ENCODE measurements around the gene ATIC. TPM values are rescaled to one million over a fixed set of nuclear protein-coding genes. Genes with fewer than 3 reads are reported as not detected.

ATIC gene
- polyA plus RNA-seq, 1 donor from 2014 or later = 9.5 TPM

- no peaks in the 10 kb centered on the region for H3K36me3 ChIP-seq (ENCODE audit: insufficient read depth, low read length)
- no peaks in the 10 kb centered on the region for H3K9me2 ChIP-seq (ENCODE audit: insufficient read depth, low read length)
- no peak overlapping the region for H3K27ac ChIP-seq (ENCODE audit: low read length)
- H3K9ac ChIP-seq (ENCODE audit: low read length) = no peak overlapping the region
- no peaks in the 10 kb centered on the region for H3K27me3 ChIP-seq (ENCODE audit: insufficient read depth, low read depth, low read length)
- no peak overlapping the region for H2AFZ ChIP-seq (ENCODE audit: low read depth, low read length)
- no peaks in the 10 kb centered on the region for H4K20me1 ChIP-seq (ENCODE audit: insufficient read depth)
- no peaks in the 10 kb centered on the region for H3K9me3 ChIP-seq (ENCODE audit: low read length)
- no peaks in the 10 kb centered on the region for H3F3A ChIP-seq (ENCODE audit: insufficient read depth, low read length, poor library complexity, severe bottlenecking)
- H3K4me3 ChIP-seq (ENCODE audit: low read length) = no peak overlapping the region
- no peaks in the 10 kb centered on the region for H3K79me2 ChIP-seq (replicated peaks; ENCODE audit: insufficient read depth, low read length)
- H3K4me2 ChIP-seq (ENCODE audit: low read length) = no peak overlapping the region
- TF ChIP-seq REST (IDR thresholded peaks at IDR 0.05; ENCODE audit: borderline replicate concordance) = no peak
- no peak for TF ChIP-seq SMC3 (conservative IDR thresholded peaks at IDR 0.05; ENCODE audit: poor library complexity)
- TF ChIP-seq EZH2 (IDR thresholded peaks at IDR 0.05; ENCODE audit: borderline replicate concordance, insufficient read depth, low read length, poor library complexity, severe bottlenecking) = no peak
- TF ChIP-seq CTCF (IDR thresholded peaks at IDR 0.05; ENCODE audit: poor library complexity, severe bottlenecking) = no peak
- TF ChIP-seq MXI1 (conservative IDR thresholded peaks at IDR 0.05; ENCODE audit: poor library complexity, severe bottlenecking) = no peak
- no peak for TF ChIP-seq EP300 (conservative IDR thresholded peaks at IDR 0.05; ENCODE audit: poor library complexity, severe bottlenecking)
- no peak for TF ChIP-seq POLR2AphosphoS5 (IDR thresholded peaks at IDR 0.05)
- TF ChIP-seq RAD21 (conservative IDR thresholded peaks at IDR 0.05) = no peak
- TF ChIP-seq TAF1 (IDR thresholded peaks at IDR 0.05; ENCODE audit: low read depth) = no peak
Observed at GRCh38 chr2:215360596-215360995, 48.7 kb downstream of the ATIC start.

- Histone ChIP-seq H2AFZ (ENCODE audit: low read depth, low read length) (no peak overlapping the region), H3K9me3 (ENCODE audit: low read length) (no peaks in the 10 kb centered on the region), H3K4me2 (ENCODE audit: low read length) (no peak overlapping the region), H4K20me1 (ENCODE audit: insufficient read depth) (no peaks in the 10 kb centered on the region), H3K9me2 (ENCODE audit: insufficient read depth, low read length) (no peaks in the 10 kb centered on the region), H3K9ac (ENCODE audit: low read length) (no peak overlapping the region), H3K79me2 (replicated peaks; ENCODE audit: insufficient read depth, low read length) (no peaks in the 10 kb centered on the region), H3K4me3 (ENCODE audit: low read length) (no peak overlapping the region), H3K27ac (ENCODE audit: low read length) (no peak overlapping the region), H3K27me3 (ENCODE audit: insufficient read depth, low read depth, low read length) (no peaks in the 10 kb centered on the region), H3K36me3 (ENCODE audit: insufficient read depth, low read length) (no peaks in the 10 kb centered on the region), H3F3A (ENCODE audit: insufficient read depth, low read length, poor library complexity, severe bottlenecking) (no peaks in the 10 kb centered on the region)
- TF ChIP-seq SMC3 (conservative IDR thresholded peaks at IDR 0.05; ENCODE audit: poor library complexity) (no peak), EP300 (conservative IDR thresholded peaks at IDR 0.05; ENCODE audit: poor library complexity, severe bottlenecking) (no peak), MXI1 (conservative IDR thresholded peaks at IDR 0.05; ENCODE audit: poor library complexity, severe bottlenecking) (no peak), CTCF (IDR thresholded peaks at IDR 0.05; ENCODE audit: poor library complexity, severe bottlenecking) (no peak), TAF1 (IDR thresholded peaks at IDR 0.05; ENCODE audit: low read depth) (no peak), RAD21 (conservative IDR thresholded peaks at IDR 0.05) (no peak)
Observed at GRCh38 chr2:215361211-215361875, 49.5 kb downstream of the ATIC start.

Data from neural cell (in vitro differentiated cells).